A375 (cell line): ENCODE measurements around the gene PHF12. TPM values are rescaled to one million over a fixed set of nuclear protein-coding genes. Genes with fewer than 3 reads are reported as not detected.

Source experiments
- total RNA-seq: library from RNA; depleted of rRNA; stranded (reverse); fragments of >200 nt; shearing (Covaris generic); gene quantifications from 2 replicates; pipeline ENCODE4 v1.2.3, GENCODE V29; 2014; rRNA removed

Gene PHF12
- total RNA-seq = 23.2 and 23.6 TPM in 2 replicates

GRCh38 chr17:28951428-28951990, at the start of gene PHF12:
Gene PHF12, minus strand, starts transcription at chr17:28951518. Its CDS starts 558 bp downstream, at chr17:28950960.

GRCh38 chr17:28902819-28903545, 48.3 kb downstream of the PHF12 start, which contains the start of gene DHRS13:
Gene DHRS13, minus strand, starts transcription at chr17:28903079. Its CDS starts 135 bp downstream, at chr17:28902944.

DNA sequence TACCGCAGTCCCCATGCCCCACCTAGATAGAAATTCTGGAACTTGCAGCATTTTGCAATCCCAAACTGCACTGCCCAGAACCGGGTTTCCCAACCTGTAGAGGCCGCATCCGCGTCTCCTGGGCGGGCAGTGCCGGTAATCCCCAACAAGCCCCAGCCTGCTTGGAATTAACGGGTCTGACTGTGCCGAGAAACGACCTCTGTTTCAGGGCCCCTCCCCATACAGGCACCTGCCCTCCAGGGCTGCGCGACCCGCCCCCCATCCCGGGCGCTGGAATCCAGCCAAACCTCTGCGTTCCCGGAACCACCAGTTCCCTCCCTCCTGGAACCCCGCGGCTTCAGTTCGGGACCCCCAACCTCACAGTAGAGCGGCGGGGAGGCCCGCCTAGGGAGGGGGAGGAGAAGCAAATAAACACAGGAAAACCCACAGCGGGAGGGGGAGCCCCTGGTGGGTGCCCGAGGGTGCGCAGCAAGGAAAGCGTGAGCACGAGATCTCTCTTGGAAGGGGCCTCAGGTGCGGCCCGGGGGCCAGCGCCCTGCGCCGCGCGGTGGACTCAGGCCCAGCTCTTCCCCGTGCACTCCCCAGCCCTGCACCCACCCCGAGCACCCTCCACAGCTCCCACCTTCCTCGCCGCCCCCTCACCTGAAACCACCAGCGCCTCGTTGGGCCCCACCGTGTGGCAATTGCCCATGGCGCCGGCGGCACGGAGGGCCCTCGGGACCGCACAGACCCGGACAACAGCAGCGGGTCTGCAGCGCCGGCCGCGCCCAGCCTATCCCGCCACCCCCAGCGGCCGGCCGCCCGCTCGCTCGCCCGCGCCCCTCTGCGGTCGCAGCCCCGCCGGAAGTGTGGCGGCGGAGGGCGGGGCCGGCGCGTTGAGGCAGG, 54.2 kb downstream of the PHF12 start, which contains the start of gene FLOT2:
FLOT2 (minus strand) TSS at position 850 of the 885 bp plus-strand sequence; CDS start at position 691, 159 bp downstream.

Other genes starting within 250 kb of the PHF12 start
- gene PROCA1, start 239.6 kb downstream of the PHF12 start, total RNA-seq = 7.3 and 10.3 TPM in 2 replicates
- gene RAB34, start 233.7 kb downstream of the PHF12 start, total RNA-seq = 217 and 273 TPM in 2 replicates
- 965 and 1,132 TPM in 2 replicates for gene RPL23A, start 231.5 kb downstream of the PHF12 start, total RNA-seq
- gene TLCD1, start 225.3 kb downstream of the PHF12 start, total RNA-seq = 16.1 and 18.9 TPM in 2 replicates
- gene NEK8, start 222.7 kb downstream of the PHF12 start, total RNA-seq = 2.7 and 3.1 TPM in 2 replicates
- gene TRAF4, start 207.5 kb downstream of the PHF12 start, total RNA-seq = 91.1 and 92.0 TPM in 2 replicates
- 10.9 and 11.8 TPM in 2 replicates for gene FAM222B, start 108.7 kb downstream of the PHF12 start, total RNA-seq
- gene ERAL1, start 96.5 kb downstream of the PHF12 start, total RNA-seq = 24.2 and 35.3 TPM in 2 replicates
- gene FLOT2, start 53.8 kb downstream of the PHF12 start, total RNA-seq = 36.3 and 39.4 TPM in 2 replicates
- 19.3 and 20.6 TPM in 2 replicates for gene DHRS13, start 48.4 kb downstream of the PHF12 start, total RNA-seq
- gene SEZ6, start 54.5 kb upstream of the PHF12 start, total RNA-seq = not detected in 2 replicates
- gene PIPOX, start 91.6 kb upstream of the PHF12 start, total RNA-seq = 1.2 and 1.4 TPM in 2 replicates
- gene MYO18A, start 228.9 kb upstream of the PHF12 start, total RNA-seq = 41.5 and 52.1 TPM in 2 replicates